ENCODE measurements around the gene NUBPL.

NUBPL gene

DNA sequence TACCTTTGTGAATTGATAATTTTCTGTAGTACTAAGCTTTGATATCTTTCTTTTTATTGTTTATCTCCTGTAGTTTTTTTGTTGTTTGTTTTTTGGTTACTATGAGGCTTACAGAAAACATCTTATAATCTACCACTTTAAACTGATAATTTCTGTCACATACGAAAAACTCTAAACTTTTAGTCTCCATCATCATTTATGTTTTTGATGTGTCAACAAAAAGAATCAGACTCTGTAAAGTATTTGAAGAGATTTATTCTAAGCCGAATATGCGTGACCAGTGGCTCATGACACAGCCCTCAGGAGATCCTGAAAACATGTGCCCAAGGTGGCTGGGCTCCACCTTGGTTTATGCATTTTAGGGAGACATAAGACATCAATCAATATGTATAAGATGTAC lies 348.8 kb downstream of the NUBPL start:
- no peak for DNase-seq (ENCODE audit: low read depth in 2 of 3, low spot score in 1 of 3)
